AG08395 (cell line): Measurements from ENCODE around the gene UQCR10.
A peak's percentile ranks its signal among the peaks of the same experiment; 100 is the strongest.

Source experiments
- DNase-seq: peaks from one replicate; pipeline ENCODE4 v3.0.0; 2012; ENCODE audit warnings: mixed read lengths, low spot score

UQCR10 gene

DNA sequence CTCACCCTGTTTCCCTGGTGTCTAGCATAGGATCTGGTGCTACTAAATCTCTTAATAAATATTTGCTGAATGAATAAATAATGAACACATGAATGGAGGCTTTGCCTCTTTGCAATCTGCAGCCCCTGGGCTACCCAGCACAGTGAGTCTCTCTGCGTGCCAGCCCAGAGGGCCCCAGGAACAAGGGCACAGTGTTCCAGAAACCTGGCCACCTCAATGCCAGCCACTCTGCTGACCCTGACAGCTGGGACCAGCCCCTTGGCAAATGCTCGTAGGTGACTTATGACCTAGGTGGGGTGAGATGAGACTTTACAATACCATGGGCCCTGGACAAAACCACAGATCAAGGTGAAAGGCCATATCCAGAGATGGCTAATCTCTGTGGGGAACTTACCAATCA, 31.6 kb downstream of the UQCR10 start:
- no peak for DNase-seq

DNA sequence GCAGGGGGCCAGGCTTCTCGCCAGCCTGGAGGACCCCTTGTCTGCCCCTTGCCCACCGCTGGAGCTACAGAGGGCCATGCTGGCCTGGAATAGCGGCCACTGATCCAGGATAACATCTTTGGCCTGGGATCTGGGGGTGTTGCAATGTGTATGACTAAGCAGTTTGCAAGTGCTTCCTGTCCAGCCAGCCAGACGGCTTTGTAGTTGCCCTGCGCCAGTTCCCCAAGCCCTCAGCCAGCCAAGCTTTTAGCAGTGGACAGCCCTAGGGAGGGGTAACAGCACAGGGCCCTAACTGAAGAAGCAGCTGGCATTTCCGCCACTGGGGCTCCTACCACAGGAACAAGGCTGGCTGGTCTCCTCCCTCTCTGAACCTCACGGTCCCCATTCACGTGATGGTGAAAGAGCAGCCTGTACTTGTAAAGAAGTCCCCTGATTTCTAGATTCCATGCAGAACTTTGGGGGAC, 32.1 kb downstream of the UQCR10 start:
- peak; percentile 98 for DNase-seq

DNA sequence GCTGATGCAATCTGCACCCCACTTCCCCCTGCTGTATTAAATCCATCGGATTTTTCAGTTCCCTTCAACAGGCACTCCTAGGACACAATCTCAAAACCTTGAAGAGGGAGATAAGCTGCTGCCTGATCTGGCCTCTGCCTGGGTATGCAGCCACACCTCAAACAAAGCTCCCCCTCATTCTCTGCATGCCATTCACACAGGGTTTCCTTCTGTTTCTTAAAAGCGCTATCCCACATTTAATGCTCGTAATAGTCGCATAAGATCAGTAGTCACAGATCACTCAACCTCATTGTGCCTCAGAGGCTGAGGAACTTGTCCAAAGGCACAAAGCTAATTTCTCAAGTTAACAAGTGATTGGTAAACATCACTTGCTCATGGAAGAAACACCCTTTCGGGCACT, 34.0 kb downstream of the UQCR10 start:
- DNase-seq = no peak

DNA sequence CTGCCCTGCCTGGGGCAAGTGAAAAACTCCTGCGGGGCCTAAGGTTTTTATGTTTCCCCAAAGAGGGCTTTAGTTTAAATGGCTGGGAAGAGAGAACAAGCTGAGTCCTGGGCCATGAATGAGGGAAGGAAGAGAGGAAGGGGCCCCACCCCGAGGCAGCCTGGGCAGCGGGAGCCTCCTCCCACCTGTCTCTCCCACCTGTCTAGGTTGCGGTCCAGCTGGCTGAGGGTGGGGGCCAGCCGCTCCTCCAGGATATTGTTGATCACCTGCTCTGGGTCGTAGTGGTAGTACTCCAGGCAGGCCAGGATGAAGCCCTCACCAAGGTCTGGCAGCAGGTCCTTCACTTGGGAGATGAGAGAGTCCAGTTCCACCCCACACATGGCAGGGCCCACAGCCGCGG, 34.6 kb downstream of the UQCR10 start:
- DNase-seq = no peak

DNA sequence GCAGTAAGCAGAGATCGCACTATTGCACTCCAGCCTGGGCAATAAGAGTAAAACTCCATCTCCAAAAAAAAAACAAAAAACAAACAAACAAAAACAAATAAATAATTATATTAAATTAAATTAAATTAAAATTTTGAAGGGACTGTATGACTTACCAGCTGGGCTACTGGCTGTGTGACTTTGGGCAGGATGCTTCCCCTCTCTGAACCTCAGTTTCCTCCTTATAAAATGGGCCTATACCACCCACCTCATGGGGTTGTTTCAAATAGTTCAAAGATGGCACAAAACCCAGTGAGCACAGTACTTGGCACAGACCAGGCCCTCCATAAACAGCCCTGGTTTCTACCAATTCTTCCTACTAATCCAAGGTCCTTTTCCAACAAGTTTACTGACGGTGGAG, 36.0 kb downstream of the UQCR10 start:
- no peak for DNase-seq

DNA sequence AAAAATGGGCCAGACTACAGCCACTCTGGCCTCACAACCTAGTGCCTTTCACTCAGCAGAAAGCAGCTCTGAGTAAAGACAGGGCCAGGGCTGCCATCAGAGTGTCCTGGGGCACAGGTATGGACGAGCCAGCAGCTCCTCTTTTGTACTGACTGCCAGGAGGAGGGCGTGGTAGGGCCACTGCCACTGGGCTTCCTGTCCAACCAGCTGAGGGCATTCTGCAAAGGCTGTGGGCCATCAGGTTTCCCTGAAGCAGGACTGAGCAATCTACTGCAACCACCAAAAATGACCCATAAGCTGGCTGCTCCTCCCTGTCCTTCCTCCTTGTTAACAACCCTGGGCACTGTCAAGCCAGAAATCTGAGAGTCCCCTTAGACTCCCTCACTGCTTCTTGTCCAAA, 37.8 kb downstream of the UQCR10 start:
- DNase-seq = no peak

DNA sequence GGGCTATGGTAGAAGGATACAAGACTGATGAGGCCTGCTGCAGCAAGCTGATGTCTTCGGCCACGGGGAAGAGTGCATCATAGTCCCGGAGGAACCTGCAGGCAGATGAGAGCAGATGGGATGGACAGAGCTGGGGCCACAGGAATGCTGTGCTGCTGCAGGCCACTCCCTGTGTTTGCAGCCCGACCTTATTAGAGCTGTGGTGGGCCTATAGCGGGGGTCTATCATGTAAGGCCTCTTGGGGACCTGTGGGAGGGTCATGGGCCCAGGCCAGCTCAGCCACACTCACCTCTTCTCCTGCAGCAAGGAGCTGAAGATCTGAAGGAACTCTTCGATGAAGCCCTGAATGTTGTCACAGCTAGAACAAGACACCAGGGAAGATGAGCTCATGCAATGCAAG, 39.0 kb downstream of the UQCR10 start:
- no peak for DNase-seq

DNA sequence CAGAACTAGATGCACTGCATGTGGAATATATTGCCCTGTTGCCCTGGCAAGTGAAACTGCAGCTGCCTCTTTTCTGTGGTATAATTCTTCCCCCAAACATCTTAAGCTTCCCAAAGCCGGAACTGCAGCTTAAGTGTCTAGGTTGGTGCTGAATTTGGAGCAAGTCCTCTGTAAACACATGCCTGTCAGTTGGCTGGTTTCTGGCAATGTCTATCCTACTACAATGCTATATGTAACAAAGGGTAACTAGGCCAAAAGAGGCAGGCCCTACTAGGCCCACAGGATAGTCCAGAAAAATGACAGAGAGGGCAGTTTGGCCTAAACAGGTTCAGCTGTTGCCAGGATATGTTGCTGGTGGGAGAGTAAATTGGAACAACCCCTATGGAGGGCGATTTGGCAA, 43.0 kb downstream of the UQCR10 start:
- no peak for DNase-seq

DNA sequence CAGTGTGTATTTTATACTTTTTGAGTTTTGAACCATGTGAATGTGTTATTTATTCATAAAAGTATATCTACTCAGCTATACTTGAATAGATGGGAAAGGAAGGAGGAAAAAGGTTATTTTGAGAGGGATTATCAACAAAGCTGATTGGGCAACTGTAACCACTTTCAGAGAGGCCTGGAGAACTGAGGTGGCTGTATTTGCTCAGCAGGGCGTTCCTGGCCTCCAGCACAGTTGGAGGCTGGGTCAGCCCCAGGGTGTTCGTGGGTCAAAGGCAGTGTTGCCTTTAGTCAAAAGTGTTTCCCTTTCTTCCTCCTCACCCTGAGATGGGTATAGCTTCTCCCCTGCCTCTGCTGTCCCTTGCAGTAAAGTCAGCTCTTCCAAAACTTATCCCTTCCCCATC, 44.2 kb downstream of the UQCR10 start:
- DNase-seq = no peak

DNA sequence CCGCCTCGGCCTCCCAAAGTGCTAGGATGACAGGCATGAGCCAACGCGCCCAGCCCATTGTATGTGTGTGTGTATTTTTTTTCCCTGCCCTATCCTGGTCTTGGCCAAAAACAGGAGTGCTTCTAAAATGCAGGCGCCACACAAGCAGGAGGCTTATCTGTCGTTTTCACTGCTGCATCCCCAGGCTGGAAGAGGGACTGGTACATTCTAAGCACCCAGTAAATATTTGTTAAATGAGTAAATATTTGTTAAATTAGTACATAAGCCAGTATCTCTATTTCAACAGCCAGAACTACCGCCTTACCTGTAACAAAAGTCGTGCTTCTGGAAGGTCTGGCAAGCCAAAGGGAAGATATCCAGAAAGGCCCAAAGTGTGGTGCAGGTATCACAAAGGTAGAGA, 46.0 kb downstream of the UQCR10 start:
- no peak for DNase-seq

DNA sequence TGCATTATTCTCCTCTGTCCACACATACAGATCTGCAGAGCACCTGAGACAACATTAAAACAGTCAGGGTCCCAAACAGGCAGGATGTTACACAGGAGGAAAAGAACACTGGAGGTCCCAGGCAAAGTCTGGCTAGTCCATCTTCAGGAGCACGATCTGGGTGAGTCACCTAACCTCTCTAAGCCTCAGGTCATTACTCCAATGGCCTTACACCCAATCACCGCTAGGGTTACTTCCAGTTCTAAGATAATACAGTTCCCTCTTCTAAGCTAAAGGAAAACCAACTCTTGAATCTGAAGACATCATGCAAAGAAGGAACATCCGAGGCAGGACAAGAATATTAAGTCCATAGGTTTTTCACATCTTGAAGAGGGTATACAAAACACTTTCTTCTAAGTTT, 46.4 kb downstream of the UQCR10 start:
- DNase-seq = no peak

DNA sequence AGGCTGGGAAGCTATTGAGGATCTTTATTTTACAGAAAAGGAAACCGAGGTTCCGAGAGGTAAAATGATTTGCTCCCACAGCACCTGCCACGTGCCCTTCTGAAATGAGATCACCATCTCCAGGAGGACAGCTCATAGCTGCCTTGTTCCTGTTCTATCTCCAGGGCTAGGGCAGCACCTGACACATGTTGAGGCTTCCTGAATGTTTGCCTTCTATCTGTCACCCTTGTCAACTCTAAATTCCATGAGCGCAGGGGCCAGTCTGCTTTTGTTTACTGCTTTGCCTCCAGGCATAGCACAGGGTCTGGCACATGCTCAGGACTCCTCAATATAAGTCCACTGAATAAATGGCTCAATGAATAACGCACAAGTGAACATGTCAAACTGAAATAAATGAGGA, 46.8 kb downstream of the UQCR10 start:
- no peak for DNase-seq

DNA sequence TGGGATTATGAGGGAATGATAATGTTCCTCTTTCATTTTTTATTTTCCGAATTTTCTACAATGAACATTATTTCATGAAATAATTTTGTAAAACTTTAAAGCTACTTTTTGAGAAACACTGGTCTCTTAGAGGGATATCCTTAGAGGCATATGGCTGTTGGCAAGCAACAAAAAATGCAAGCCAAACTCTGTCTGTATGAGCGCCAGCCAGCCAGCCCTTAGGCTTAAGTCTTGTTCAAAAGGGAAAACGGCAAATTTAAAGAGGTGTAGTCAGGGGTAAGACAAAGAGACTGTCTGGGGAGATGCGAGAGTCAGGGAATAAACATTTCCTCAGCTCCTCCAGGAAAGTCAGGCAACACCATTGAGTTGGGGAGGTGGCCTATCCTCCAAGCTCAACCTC, 48.4 kb downstream of the UQCR10 start:
- no peak for DNase-seq

DNA sequence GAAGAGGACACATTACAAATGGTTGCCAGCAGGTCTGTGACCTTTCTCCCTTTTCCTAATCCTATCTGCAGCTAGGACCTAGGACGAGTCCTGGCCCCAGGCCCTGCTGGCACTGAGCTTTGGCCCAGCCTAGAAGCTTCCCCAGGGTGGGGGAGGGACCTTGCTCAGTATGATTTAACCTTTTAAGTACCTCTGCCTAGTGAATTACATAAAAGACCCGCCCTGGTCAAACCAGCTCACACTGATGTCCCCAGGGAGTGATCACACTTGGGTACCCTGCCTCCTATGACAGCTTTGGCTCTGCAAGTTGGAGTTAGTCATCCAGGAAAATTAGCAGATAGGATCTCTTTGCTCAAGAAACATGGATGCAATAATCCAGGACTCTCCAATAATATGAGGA, 49.0 kb downstream of the UQCR10 start:
- DNase-seq = no peak

DNA sequence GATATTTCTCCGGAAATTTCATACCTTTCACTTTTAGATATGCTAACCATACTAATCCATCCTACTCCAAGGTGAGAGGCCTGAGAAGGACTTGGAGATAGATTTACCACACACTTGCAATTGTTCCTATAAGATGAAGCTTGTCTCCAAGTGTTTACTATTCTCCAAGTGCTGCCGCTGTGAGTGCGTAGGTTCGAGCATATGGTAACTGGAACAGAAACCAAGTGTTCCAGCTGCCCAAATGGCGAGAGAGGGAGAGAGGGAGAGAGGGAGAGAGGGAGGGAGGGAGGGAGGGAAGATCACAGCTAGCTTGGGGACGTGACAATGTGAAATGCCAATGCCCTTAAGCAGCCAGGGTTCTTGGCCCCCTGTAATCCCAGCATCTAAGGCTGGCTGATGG, 49.4 kb downstream of the UQCR10 start:
- no peak for DNase-seq

DNA sequence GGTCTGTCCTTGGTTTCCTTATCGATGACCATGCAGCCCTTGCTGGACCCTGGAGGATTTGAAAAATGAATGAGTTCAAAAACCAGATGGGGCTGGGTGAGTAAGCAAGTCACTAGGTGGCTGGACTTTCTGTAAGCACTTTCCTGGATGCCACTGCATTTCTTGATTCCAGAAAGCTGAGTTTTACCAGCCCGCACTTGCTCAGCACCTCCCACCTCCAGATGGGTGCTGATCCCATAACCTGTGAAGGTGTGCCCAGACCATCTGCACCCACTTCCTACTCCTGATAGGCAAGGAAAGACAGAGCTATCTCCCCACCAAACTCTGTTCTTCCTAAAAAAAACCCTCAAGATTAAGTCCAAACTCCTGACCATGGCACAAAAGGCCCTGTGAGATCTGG, 49.8 kb downstream of the UQCR10 start:
- DNase-seq = no peak

DNA sequence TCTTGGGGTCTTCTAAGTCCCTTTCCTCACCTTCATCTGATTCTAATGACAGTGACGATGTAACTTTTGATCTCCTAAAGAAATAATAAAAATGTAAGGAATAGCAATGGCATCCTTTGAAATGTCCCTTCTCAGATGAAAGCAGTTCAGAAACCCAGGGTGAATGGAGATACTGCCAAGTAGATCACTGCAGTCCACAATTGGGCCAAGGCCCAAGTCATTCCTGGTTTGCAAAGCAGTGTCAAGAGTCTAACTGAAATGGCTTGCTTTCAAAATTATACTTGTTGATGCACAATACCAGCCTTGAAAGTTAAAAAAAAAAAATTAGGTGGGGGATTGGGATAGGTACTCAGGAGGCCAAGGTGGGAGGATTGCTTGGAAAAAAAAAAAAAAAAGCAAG, 50.6 kb downstream of the UQCR10 start:
- DNase-seq = no peak

DNA sequence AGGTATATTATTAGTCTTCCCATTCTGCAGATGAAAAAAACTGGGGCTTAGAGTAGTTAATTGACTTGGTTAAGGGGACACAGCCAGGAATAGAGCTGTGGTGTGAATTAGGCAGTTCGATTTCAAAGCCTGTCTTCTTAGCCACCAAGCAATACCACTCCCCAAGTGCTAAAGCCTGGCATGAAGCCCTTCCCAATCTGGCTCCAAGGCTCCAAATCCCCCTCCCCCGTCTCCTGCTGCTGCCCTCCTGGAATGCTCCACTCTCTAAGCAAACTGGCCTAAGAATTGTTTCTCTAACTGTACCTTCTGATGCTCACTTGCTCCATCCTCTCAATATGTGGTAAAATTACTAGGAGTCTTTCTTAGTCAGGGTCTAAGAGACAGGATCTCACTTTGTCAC, 52.3 kb downstream of the UQCR10 start:
- no peak for DNase-seq
